ENCODE measurements around the gene SLC9A2. TPM values are rescaled to one million over a fixed set of nuclear protein-coding genes. Genes with fewer than 3 reads are reported as not detected.

Gene SLC9A2, protein sequence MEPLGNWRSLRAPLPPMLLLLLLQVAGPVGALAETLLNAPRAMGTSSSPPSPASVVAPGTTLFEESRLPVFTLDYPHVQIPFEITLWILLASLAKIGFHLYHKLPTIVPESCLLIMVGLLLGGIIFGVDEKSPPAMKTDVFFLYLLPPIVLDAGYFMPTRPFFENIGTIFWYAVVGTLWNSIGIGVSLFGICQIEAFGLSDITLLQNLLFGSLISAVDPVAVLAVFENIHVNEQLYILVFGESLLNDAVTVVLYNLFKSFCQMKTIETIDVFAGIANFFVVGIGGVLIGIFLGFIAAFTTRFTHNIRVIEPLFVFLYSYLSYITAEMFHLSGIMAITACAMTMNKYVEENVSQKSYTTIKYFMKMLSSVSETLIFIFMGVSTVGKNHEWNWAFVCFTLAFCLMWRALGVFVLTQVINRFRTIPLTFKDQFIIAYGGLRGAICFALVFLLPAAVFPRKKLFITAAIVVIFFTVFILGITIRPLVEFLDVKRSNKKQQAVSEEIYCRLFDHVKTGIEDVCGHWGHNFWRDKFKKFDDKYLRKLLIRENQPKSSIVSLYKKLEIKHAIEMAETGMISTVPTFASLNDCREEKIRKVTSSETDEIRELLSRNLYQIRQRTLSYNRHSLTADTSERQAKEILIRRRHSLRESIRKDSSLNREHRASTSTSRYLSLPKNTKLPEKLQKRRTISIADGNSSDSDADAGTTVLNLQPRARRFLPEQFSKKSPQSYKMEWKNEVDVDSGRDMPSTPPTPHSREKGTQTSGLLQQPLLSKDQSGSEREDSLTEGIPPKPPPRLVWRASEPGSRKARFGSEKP
- 0.05 TPM for polyA plus RNA-seq (2013, experiment 1 of 2)
- 0.06 TPM for polyA plus RNA-seq (2013, experiment 2 of 2)

DNA sequence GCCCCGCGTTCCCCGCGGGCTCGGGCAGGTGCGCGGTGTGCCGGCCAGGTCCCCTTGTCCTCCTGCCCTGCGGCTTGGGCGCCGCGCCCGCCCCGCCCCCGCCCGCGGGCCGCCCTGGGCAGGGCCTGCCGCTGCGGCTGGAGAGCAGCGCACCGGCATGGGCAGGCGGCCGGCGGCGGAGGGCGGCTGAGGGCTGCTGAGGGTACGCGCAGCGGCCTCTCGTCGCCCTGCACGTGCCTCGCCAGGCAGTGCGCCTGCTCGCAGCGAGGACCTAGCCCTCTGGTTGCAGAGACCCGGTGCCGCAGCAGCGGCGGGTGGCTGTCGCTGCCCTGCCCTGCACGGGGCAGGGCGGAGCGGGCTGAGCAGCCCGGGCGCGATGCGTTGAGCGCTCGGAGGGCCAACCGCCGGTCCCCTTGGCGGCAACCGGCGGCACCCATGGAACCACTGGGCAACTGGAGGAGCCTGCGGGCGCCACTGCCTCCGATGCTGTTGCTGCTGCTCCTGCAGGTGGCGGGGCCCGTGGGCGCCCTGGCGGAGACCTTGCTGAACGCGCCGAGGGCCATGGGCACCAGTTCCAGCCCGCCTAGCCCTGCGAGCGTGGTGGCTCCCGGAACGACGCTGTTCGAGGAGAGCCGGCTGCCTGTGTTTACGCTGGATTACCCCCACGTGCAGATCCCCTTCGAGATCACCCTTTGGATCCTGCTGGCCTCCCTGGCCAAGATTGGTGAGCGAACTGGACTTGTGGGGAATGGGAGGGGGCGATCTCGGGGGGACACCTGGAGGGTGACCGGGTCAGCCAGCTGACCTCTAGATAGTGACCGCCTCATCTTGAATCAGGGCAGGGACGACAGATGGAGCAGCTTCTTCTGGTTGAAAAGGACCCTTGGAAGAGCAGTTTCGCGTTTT lies at the start of gene SLC9A2:
Gene SLC9A2, plus strand, starts transcription at position 140 of the 906 bp plus-strand sequence. Its CDS starts 296 bp downstream, at position 436.
- H3K27me3 ChIP-seq (ENCODE audit: insufficient read depth, low read length), result peaks cover 75% of the 10 kb centered on the region

DNA sequence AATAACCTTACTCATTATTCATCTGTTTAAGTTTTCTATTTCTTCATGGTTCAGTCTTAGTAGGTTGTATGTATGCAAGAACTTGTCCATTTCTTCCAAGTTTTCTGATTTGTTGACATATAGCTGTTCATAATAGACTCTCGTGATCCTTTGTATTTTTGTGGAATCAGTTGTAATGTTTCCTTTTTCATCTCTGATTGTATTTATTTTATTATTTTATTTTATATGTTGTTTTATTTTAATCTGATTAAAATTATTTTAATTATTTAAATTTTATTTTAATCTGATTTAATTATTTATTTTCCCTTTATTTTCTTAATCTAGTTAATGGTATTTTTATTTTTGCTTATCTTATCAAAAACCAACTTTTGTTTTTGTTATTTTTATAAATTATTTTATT lies 43.5 kb upstream of the SLC9A2 start:
- H3K4me1 ChIP-seq (ENCODE audit: insufficient read depth, low read length), result no peaks in the 10 kb centered on the region
- H3K4me3 ChIP-seq (ENCODE audit: low read length), result no peak overlapping the region
- H3K9me3 ChIP-seq (ENCODE audit: insufficient read depth, low read depth, low read length), result peaks cover 6% of the 10 kb centered on the region
- H3K27me3 ChIP-seq (ENCODE audit: insufficient read depth, low read length), result no peaks in the 10 kb centered on the region
- no peak overlapping the region for H3K9ac ChIP-seq (ENCODE audit: low read depth, low read length)
- H3K27ac ChIP-seq (ENCODE audit: low read depth, low read length), result no peak overlapping the region
- H3K36me3 ChIP-seq (ENCODE audit: insufficient read depth, low read length), result no peaks in the 10 kb centered on the region
- WGBS, result 100% methylated on average over 1 of the region's 1 CpG

More for the DNA sequence above, at the start of gene SLC9A2:
- peak within 1 kb of the TSS; percentile 49; the same call in 1 of the 2 replicates for H3K9ac ChIP-seq (ENCODE audit: low read depth, low read length)
- H3K9me3 ChIP-seq (ENCODE audit: insufficient read depth, low read depth, low read length), result no peaks in the 10 kb centered on the region
- no peak within 1 kb of the TSS for H3K27ac ChIP-seq (ENCODE audit: low read depth, low read length)
- no peaks in the 10 kb centered on the region for H3K36me3 ChIP-seq (ENCODE audit: insufficient read depth, low read length)
- peak within 1 kb of the TSS; percentile 54 for H3K4me3 ChIP-seq (ENCODE audit: low read length)
- peaks cover 10% of the 10 kb centered on the region; the same call in 1 of the 2 replicates for H3K4me1 ChIP-seq (ENCODE audit: insufficient read depth, low read length)
- WGBS, result 3% methylated on average over 85 of the region's 85 CpGs

DNA sequence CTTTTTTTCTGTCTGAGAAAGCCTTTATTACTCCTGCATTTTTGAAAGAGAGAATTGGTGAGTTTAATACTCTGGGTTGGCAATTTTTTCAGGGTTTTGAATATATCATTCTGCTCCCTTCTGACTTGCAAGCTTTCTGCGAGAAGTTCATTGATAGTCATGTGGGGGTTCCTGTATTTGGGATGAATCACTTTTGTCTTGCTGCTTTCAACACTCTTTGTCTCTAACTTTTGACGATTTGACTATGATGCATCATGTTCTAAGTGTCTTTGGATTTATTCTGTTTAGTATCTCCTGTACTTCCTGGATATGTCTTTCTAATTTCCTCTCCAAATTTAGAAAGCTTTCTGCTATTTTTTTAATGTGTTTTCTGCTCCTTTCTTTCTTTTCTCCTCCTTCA lies 41.0 kb upstream of the SLC9A2 start:
- H3K27me3 ChIP-seq (ENCODE audit: insufficient read depth, low read length), result no peaks in the 10 kb centered on the region
- H3K9me3 ChIP-seq (ENCODE audit: insufficient read depth, low read depth, low read length), result no peaks in the 10 kb centered on the region; the same call in 1 of the 2 replicates
- no peak overlapping the region for H3K9ac ChIP-seq (ENCODE audit: low read depth, low read length)
- no peak overlapping the region for H3K27ac ChIP-seq (ENCODE audit: low read depth, low read length)
- H3K36me3 ChIP-seq (ENCODE audit: insufficient read depth, low read length), result no peaks in the 10 kb centered on the region
- H3K4me1 ChIP-seq (ENCODE audit: insufficient read depth, low read length), result no peaks in the 10 kb centered on the region
- WGBS, result 94% methylated on average over 1 of the region's 2 CpGs
- H3K4me3 ChIP-seq (ENCODE audit: low read length), result no peak overlapping the region

DNA sequence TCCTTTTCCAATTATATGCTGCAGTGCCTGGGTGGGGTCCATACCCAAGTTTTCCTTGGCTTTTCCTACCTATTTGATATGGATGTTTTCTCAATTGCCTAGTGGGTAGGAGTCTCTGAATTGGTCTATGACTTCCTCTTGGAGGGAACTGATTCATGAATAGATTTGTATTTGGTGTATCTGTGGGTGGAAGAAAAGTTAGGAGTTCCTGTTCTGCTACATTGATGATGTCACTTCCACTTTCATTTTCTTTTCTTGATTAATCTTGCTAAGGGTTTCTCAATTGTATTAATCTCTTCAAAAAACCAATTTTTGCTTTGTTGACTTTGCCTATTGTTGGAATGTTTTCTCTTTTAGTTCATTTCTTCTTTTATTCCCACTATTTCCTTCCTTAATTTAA lies 37.4 kb upstream of the SLC9A2 start:
- Histone ChIP-seq H3K27ac (ENCODE audit: low read depth, low read length) (no peak overlapping the region), H3K4me3 (ENCODE audit: low read length) (no peak overlapping the region), H3K9me3 (ENCODE audit: insufficient read depth, low read depth, low read length) (no peaks in the 10 kb centered on the region), H3K36me3 (ENCODE audit: insufficient read depth, low read length) (no peaks in the 10 kb centered on the region), H3K9ac (ENCODE audit: low read depth, low read length) (no peak overlapping the region), H3K27me3 (ENCODE audit: insufficient read depth, low read length) (no peaks in the 10 kb centered on the region), H3K4me1 (ENCODE audit: insufficient read depth, low read length) (peaks cover 15% of the 10 kb centered on the region)

DNA sequence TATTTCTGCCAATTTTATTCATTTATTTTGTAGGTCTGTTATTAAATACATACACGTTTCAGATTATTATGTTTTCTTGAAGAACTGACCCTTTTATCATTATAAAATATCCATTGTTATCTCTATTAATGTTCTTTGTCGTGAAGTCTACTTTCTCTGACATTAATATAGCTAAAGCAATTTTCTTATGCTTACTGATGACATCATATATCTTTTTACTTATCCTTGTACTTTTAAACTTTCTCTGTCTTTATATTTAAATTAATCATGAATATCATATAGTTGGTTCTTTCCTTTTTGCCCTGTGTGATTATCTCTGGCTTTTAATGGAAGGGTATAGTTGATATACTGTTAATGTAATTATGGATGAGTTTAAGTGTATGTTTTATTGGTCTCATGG lies 36.5 kb upstream of the SLC9A2 start:
- Histone ChIP-seq H3K27ac (ENCODE audit: low read depth, low read length) (no peak overlapping the region), H3K9ac (ENCODE audit: low read depth, low read length) (no peak overlapping the region), H3K4me1 (ENCODE audit: insufficient read depth, low read length) (peaks cover 15% of the 10 kb centered on the region), H3K4me3 (ENCODE audit: low read length) (no peak overlapping the region), H3K9me3 (ENCODE audit: insufficient read depth, low read depth, low read length) (no peaks in the 10 kb centered on the region), H3K36me3 (ENCODE audit: insufficient read depth, low read length) (no peaks in the 10 kb centered on the region), H3K27me3 (ENCODE audit: insufficient read depth, low read length) (no peaks in the 10 kb centered on the region)
- WGBS, result no CpG with 5 or more reads among the region's 2 CpGs

DNA sequence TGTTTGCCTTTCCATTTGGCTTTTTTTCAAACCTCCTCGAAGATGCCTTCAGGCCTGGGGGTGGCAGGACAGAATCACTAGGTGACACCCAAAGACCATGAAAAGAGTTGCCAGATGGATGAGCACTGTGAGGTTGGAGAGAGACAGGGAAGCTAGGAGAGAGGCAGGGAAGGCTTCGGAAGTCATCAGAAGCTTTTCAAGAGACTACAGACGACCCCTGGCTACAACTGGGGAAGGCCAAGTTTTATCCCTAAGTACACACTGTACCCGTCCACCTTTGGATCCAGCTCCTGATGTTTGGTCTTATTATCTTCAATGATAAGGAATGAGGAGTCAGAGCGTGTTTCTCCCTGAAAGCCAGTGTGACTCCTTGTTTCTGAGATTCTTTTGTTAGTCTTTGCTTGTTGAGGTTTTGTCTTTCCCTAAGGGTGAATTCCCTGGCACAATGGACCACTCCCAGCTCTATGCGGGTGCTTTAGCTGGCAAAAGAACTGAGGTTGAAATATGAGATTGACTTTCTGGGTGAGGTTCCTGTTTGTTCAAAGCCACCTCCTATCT lies 33.4 kb upstream of the SLC9A2 start:
- 68% methylated on average over 6 of the region's 6 CpGs for WGBS
- no peak overlapping the region for H3K27ac ChIP-seq (ENCODE audit: low read depth, low read length)
- H3K27me3 ChIP-seq (ENCODE audit: insufficient read depth, low read length), result no peaks in the 10 kb centered on the region
- H3K36me3 ChIP-seq (ENCODE audit: insufficient read depth, low read length), result no peaks in the 10 kb centered on the region
- H3K9ac ChIP-seq (ENCODE audit: low read depth, low read length), result no peak overlapping the region
- peaks cover 15% of the 10 kb centered on the region for H3K4me1 ChIP-seq (ENCODE audit: insufficient read depth, low read length)
- no peak overlapping the region for H3K4me3 ChIP-seq (ENCODE audit: low read length)
- no peaks in the 10 kb centered on the region for H3K9me3 ChIP-seq (ENCODE audit: insufficient read depth, low read depth, low read length)

DNA sequence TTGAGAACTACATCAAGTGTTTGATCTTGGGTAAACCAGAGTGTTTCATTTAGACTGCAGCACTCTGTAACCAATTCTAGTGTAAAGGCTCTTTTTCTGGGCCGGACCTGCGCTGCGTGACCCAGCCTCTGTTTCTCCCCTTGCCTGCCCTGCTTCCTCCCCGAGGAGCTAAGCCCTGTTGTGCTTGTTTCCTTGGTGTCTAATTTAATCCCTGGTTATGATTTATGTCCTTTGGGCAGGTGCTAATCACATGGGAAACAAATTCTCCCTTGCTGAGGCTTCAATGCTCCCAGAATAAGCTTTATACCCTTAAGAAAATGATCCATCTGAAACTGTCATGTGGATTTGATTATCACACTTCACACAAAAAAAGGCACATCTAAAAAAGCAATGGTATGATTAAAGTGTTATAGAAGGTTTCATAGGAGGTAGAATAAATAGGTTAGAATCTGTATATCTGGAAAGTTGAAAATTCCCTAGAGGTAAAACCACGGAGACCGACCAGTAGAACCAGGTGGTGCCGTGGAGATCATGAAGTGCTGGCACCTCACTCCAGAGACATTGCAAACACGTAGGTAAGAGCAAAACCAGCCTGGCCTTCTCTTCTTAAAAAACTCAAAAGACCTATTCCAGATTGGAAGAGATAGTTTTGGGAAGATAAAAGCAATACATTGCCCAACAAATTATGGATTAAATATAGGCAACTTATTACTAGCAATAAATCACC lies 31.0 kb upstream of the SLC9A2 start:
- Histone ChIP-seq H3K9me3 (ENCODE audit: insufficient read depth, low read depth, low read length) (no peaks in the 10 kb centered on the region), H3K27ac (ENCODE audit: low read depth, low read length) (no peak overlapping the region), H3K36me3 (ENCODE audit: insufficient read depth, low read length) (no peaks in the 10 kb centered on the region), H3K4me3 (ENCODE audit: low read length) (no peak overlapping the region), H3K27me3 (ENCODE audit: insufficient read depth, low read length) (no peaks in the 10 kb centered on the region), H3K4me1 (ENCODE audit: insufficient read depth, low read length) (peaks cover 15% of the 10 kb centered on the region), H3K9ac (ENCODE audit: low read depth, low read length) (no peak overlapping the region)
- 96% methylated on average over 8 of the region's 8 CpGs for WGBS

DNA sequence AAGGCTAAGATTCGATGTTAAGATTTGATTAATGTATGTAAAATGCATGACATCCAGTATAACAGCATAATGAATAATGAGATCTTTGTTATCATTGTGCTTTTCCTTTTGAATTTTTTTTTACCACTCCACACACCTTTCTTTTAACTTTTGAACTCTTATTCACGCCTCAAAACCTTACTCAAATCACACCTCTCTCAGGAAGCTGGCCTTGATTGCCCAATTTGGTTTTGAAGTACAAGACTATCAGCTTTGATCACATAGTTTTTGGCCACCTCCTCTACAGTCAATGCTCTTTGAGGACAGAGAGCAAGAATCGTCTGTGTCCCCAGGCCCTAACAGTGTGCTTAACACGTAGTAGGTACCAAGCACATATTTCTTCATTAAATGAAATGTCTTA lies 29.9 kb upstream of the SLC9A2 start:
- Histone ChIP-seq H3K27me3 (ENCODE audit: insufficient read depth, low read length) (no peaks in the 10 kb centered on the region), H3K9me3 (ENCODE audit: insufficient read depth, low read depth, low read length) (no peaks in the 10 kb centered on the region)
- 66% methylated on average over 2 of the region's 4 CpGs for WGBS

DNA sequence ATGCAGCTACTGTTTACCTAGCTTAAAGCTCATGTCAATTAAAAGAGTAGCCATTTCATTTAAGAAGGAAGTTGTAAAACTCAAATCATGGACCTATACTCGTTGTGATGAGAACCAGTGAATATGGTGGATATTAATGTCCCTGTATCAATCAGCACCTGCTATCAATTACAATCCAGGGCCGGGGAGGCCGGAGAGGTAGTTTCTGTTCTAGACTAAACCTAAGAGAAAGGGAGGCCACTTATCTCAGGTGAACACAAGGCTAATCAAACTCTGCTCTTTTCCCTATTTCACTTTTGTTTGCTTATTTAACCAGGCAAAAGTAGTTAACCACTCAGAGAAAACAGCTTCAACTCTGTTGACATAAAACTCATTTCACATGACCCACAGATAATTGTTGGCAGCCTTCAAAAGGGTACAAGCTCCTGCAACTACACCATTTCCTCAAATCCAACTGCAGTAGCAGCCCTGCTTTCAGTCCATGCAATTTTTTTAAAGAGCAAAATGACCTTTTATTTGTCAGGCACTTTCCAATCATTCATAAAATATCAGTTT lies 27.8 kb upstream of the SLC9A2 start:
- Histone ChIP-seq H3K4me1 (ENCODE audit: insufficient read depth, low read length) (0 out of 2 replicates have a peak, but pooled peaks cover 3% of the 10 kb centered on the region), H3K27me3 (ENCODE audit: insufficient read depth, low read length) (no peaks in the 10 kb centered on the region), H3K9ac (ENCODE audit: low read depth, low read length) (no peak overlapping the region), H3K36me3 (ENCODE audit: insufficient read depth, low read length) (no peaks in the 10 kb centered on the region), H3K27ac (ENCODE audit: low read depth, low read length) (no peak overlapping the region), H3K9me3 (ENCODE audit: insufficient read depth, low read depth, low read length) (no peaks in the 10 kb centered on the region), H3K4me3 (ENCODE audit: low read length) (no peak overlapping the region)
- 100% methylated on average over 2 of the region's 3 CpGs for WGBS

More for the DNA sequence above, 29.9 kb upstream of the SLC9A2 start:
- Histone ChIP-seq H3K27ac (ENCODE audit: low read depth, low read length) (no peak overlapping the region), H3K9ac (ENCODE audit: low read depth, low read length) (no peak overlapping the region), H3K4me1 (ENCODE audit: insufficient read depth, low read length) (peaks cover 15% of the 10 kb centered on the region), H3K4me3 (ENCODE audit: low read length) (no peak overlapping the region), H3K36me3 (ENCODE audit: insufficient read depth, low read length) (no peaks in the 10 kb centered on the region)

DNA sequence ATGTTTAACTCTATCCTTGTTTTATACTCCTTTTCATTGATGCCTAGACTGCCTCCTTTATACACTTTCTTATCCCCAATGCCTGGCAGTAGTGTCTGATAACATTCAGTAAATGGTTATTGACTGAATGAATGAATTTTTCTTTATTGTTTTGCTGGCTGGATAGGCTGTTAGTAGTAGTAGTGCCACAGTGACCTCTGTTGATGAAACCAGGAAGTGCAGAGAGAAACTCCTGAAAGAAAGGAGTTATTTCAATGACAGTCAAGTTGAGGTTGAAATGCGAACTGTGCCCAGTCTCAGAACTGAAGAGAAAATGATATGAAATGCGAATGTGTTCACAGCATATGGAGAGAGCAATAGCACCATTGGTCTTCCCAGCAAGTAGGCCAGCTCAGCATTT lies 26.8 kb upstream of the SLC9A2 start:
- H3K27ac ChIP-seq (ENCODE audit: low read depth, low read length), result no peak overlapping the region
- no peak overlapping the region for H3K4me3 ChIP-seq (ENCODE audit: low read length)
- no peaks in the 10 kb centered on the region for H3K36me3 ChIP-seq (ENCODE audit: insufficient read depth, low read length)
- WGBS, result 94% methylated on average over 2 of the region's 2 CpGs
- H3K9ac ChIP-seq (ENCODE audit: low read depth, low read length), result no peak overlapping the region
- H3K27me3 ChIP-seq (ENCODE audit: insufficient read depth, low read length), result no peaks in the 10 kb centered on the region
- H3K9me3 ChIP-seq (ENCODE audit: insufficient read depth, low read depth, low read length), result no peaks in the 10 kb centered on the region
- no peaks in the 10 kb centered on the region for H3K4me1 ChIP-seq (ENCODE audit: insufficient read depth, low read length)
